OCI-LY1 (cell line): ENCODE measurements around the gene ESR1.
"Not testable (repeated sequence)": the region's sequence is repeated elsewhere in the genome, so short reads cannot be mapped to it uniquely, and the experiment has no call there.

Source experiments
- H2AFZ ChIP-seq: fragments of 200-600 bp; sonication (generic), shearing (Covaris generic); 2 replicates; pipeline ENCODE4 v1.6.0; 2014; ENCODE audit warnings: antibody characterized with exemption, mild to moderate bottlenecking, low read length
- H3F3A ChIP-seq: fragments of 200-600 bp; sonication (generic), shearing (Covaris generic); 2 replicates; pipeline ENCODE4 v1.6.0; 2014; ENCODE audit warnings: mild to moderate bottlenecking, antibody characterized with exemption, low read length, moderate library complexity; ENCODE audit not compliant: insufficient read depth
- H3K27ac ChIP-seq: fragments of 200-600 bp; sonication (generic); 2 replicates; pipeline ENCODE4 v1.5.1; 2014; ENCODE audit warnings: low read length, mixed run types, mild to moderate bottlenecking, low read depth; ENCODE audit not compliant: poor library complexity, severe bottlenecking
- H3K27me3 ChIP-seq: fragments of 200-600 bp; sonication (generic); 2 replicates; pipeline ENCODE4 v1.6.0; 2014; ENCODE audit warnings: antibody characterized with exemption, mild to moderate bottlenecking, low read length, moderate library complexity; ENCODE audit not compliant: insufficient read depth
- H3K36me3 ChIP-seq: fragments of 200-600 bp; sonication (generic); 2 replicates; pipeline ENCODE4 v1.6.1; 2014; ENCODE audit warnings: mild to moderate bottlenecking, antibody characterized with exemption, low read length, moderate library complexity, mixed read lengths; ENCODE audit not compliant: insufficient read depth
- H3K4me1 ChIP-seq: fragments of 200-600 bp; sonication (generic); 2 replicates; pipeline ENCODE4 v1.5.1; 2014; ENCODE audit warnings: mild to moderate bottlenecking, low read length, moderate library complexity; ENCODE audit not compliant: insufficient read depth, severe bottlenecking
- H3K4me2 ChIP-seq: fragments of 200-600 bp; sonication (generic), shearing (Covaris generic); 2 replicates; pipeline ENCODE4 v1.6.1; 2014; ENCODE audit warnings: low read length
- H3K4me3 ChIP-seq: fragments of 200-600 bp; sonication (generic); 2 replicates; pipeline ENCODE4 v1.5.1; 2014; ENCODE audit warnings: low read length, low read depth, mild to moderate bottlenecking, mixed read lengths; ENCODE audit not compliant: poor library complexity, severe bottlenecking
- H3K79me2 ChIP-seq: fragments of 200-600 bp; shearing (Covaris generic); 2 replicates; pipeline ENCODE4 v1.6.1; 2016; ENCODE audit warnings: mixed run types, low read length, mixed read lengths; ENCODE audit not compliant: insufficient read depth
- H3K9ac ChIP-seq: fragments of 200-600 bp; sonication (generic), shearing (Covaris generic); 2 replicates; pipeline ENCODE4 v1.6.1; 2014; ENCODE audit warnings: mild to moderate bottlenecking, low read length, mixed read lengths
- H3K9me2 ChIP-seq: fragments of 200-600 bp; sonication (generic), shearing (Covaris generic); 2 replicates; pipeline ENCODE4 v1.6.1; 2014; ENCODE audit warnings: low read depth, mild to moderate bottlenecking, low read length, mixed read lengths
- H3K9me3 ChIP-seq: fragments of 200-600 bp; shearing (Covaris generic); 2 replicates; pipeline ENCODE4 v1.6.1; 2014; ENCODE audit warnings: low read length, mixed read lengths
- H4K20me1 ChIP-seq: fragments of 200-600 bp; sonication (generic), shearing (Covaris generic); 2 replicates; pipeline ENCODE4 v1.6.0; 2016; ENCODE audit warnings: mild to moderate bottlenecking, low read length; ENCODE audit not compliant: insufficient read depth
- EZH2 ChIP-seq: fragments of 200-600 bp; sonication (generic), shearing (Covaris generic); IDR thresholded peaks from 2 replicates; pipeline ENCODE4 v1.8.0; 2017; ENCODE audit warnings: borderline replicate concordance, mixed run types, mild to moderate bottlenecking, antibody characterized with exemption, low read length, moderate library complexity, mixed read lengths
- TF ChIP-seq, protein P1 (sequence below): fragments of 200-600 bp; sonication (generic), shearing (Covaris generic); IDR thresholded peaks from 2 replicates; pipeline ENCODE4 v1.5.1; 2017; ENCODE audit warnings: mild to moderate bottlenecking, antibody characterized with exemption, low read length, moderate library complexity, mixed read lengths

Gene ESR1

GRCh38 chr6:151881231-151881630 is 73.7 kb downstream of the ESR1 start:
- Histone ChIP-seq H3K4me3 (no peak overlapping the region), H3K27me3 (no peaks in the 10 kb centered on the region), H3K36me3 (no peaks in the 10 kb centered on the region), H3K9me2 (no peaks in the 10 kb centered on the region), H3K9ac (no peak overlapping the region), H3K4me2 (no peak overlapping the region), H3K9me3 (no peaks in the 10 kb centered on the region), H3K27ac (no peak overlapping the region), H2AFZ (no peak overlapping the region), H3K4me1 (no peaks in the 10 kb centered on the region), H3K79me2 (no peaks in the 10 kb centered on the region), H4K20me1 (no peaks in the 10 kb centered on the region), H3F3A (no peaks in the 10 kb centered on the region)
- TF ChIP-seq EZH2, result no peak
- TF ChIP-seq, protein P1, sequence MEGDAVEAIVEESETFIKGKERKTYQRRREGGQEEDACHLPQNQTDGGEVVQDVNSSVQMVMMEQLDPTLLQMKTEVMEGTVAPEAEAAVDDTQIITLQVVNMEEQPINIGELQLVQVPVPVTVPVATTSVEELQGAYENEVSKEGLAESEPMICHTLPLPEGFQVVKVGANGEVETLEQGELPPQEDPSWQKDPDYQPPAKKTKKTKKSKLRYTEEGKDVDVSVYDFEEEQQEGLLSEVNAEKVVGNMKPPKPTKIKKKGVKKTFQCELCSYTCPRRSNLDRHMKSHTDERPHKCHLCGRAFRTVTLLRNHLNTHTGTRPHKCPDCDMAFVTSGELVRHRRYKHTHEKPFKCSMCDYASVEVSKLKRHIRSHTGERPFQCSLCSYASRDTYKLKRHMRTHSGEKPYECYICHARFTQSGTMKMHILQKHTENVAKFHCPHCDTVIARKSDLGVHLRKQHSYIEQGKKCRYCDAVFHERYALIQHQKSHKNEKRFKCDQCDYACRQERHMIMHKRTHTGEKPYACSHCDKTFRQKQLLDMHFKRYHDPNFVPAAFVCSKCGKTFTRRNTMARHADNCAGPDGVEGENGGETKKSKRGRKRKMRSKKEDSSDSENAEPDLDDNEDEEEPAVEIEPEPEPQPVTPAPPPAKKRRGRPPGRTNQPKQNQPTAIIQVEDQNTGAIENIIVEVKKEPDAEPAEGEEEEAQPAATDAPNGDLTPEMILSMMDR, result no peak

DNA sequence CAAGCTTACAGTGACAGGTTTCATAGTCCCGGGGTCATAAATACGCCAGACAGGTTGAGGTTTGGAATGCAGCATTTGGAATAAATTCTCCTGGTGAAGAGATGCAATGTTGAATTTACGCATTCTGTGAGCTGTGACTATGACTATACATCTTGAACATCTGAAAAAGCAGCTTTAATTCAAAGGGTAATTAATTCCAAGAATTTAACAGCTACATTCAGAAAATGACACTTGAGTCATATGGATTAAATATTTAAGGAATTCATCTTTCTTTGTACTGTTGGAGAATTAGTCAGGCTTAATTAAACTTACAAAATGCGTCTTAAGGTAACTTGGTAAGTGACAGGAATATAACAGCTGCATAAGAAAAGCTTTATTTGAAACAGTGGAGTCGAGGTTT is 74.7 kb downstream of the ESR1 start:
- Histone ChIP-seq H3K27me3 (no peaks in the 10 kb centered on the region), H3K36me3 (no peaks in the 10 kb centered on the region), H3K9me2 (no peaks in the 10 kb centered on the region), H3K4me1 (no peaks in the 10 kb centered on the region), H3K79me2 (no peaks in the 10 kb centered on the region), H3F3A (no peaks in the 10 kb centered on the region), H4K20me1 (no peaks in the 10 kb centered on the region), H3K27ac (no peak overlapping the region), H3K9me3 (no peaks in the 10 kb centered on the region), H3K4me2 (no peak overlapping the region), H3K4me3 (no peak overlapping the region), H2AFZ (no peak overlapping the region), H3K9ac (no peak overlapping the region)
- no peak for TF ChIP-seq EZH2

GRCh38 chr6:151885234-151885633 is 77.8 kb downstream of the ESR1 start:
- H3F3A ChIP-seq, result no peaks in the 10 kb centered on the region
- H3K9me2 ChIP-seq, result no peaks in the 10 kb centered on the region
- no peaks in the 10 kb centered on the region for H3K9me3 ChIP-seq
- TF ChIP-seq, protein P1, result no peak
- TF ChIP-seq EZH2, result no peak
- H3K79me2 ChIP-seq, result no peaks in the 10 kb centered on the region
- no peak overlapping the region for H3K4me2 ChIP-seq
- H2AFZ ChIP-seq, result no peak overlapping the region
- H3K27me3 ChIP-seq, result no peaks in the 10 kb centered on the region
- no peak overlapping the region for H3K27ac ChIP-seq
- H3K9ac ChIP-seq, result no peak overlapping the region
- H3K4me3 ChIP-seq, result no peak overlapping the region
- no peaks in the 10 kb centered on the region for H3K4me1 ChIP-seq
- H3K36me3 ChIP-seq, result no peaks in the 10 kb centered on the region; the same call in 1 of the 2 replicates
- H4K20me1 ChIP-seq, result no peaks in the 10 kb centered on the region

- Histone ChIP-seq H2AFZ (no peak overlapping the region), H3K9me2 (no peaks in the 10 kb centered on the region), H3K36me3 (no peaks in the 10 kb centered on the region; the same call in 1 of the 2 replicates), H3K79me2 (no peaks in the 10 kb centered on the region), H3K27me3 (no peaks in the 10 kb centered on the region), H3K4me1 (no peaks in the 10 kb centered on the region), H3K9me3 (no peaks in the 10 kb centered on the region), H3K4me2 (no peak overlapping the region), H3K4me3 (no peak overlapping the region), H4K20me1 (no peaks in the 10 kb centered on the region), H3K27ac (no peak overlapping the region), H3F3A (no peaks in the 10 kb centered on the region), H3K9ac (no peak overlapping the region)
- TF ChIP-seq, protein P1, result no peak
- TF ChIP-seq EZH2, result no peak
Measured at GRCh38 chr6:151891524-151891923, 84.0 kb downstream of the ESR1 start.

- not testable (repeated sequence) for H3K9me3 ChIP-seq, H3K9ac ChIP-seq, H3F3A ChIP-seq, H3K27ac ChIP-seq, H4K20me1 ChIP-seq, H3K36me3 ChIP-seq, H2AFZ ChIP-seq, H3K9me2 ChIP-seq, H3K4me1 ChIP-seq, H3K4me2 ChIP-seq, H3K27me3 ChIP-seq, H3K79me2 ChIP-seq, H3K4me3 ChIP-seq
Measured at GRCh38 chr6:151894426-151894825, 86.9 kb downstream of the ESR1 start.

DNA sequence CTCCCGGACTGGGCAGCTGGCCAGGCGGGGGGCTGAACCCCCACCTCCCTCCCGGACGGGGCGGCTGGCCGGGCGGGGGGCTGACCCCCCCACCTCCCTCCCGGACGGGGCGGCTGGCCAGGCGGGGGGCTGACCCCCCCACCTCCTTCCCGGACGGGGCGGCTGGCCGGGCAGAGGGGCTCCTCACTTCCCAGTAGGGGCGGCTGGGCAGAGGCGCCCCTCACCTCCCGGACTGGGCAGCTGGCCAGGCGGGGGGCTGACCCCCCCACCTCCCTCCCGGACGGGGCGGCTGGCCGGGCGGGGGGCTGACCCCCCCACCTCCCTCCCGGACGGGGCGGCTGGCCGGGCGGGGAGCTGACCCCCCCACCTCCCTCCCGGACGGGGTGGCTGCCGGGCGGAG is 91.7 kb downstream of the ESR1 start:
- not testable (repeated sequence) for H3K9ac ChIP-seq, H3F3A ChIP-seq, H3K4me1 ChIP-seq, H2AFZ ChIP-seq, H3K4me2 ChIP-seq, H3K36me3 ChIP-seq, H4K20me1 ChIP-seq, H3K79me2 ChIP-seq, H3K9me3 ChIP-seq, H3K9me2 ChIP-seq, H3K4me3 ChIP-seq, H3K27me3 ChIP-seq, H3K27ac ChIP-seq
